ENCODE data around the gene PCDHB5.
A peak's percentile ranks its signal among the peaks of the same experiment; 100 is the strongest.
"Not testable (repeated sequence)": the region's sequence is repeated elsewhere in the genome, so short reads cannot be mapped to it uniquely, and the experiment has no call there.

PCDHB5 gene

GRCh38 chr5:141135030-141135717 lies at the start of gene PCDHB5:
TSS of gene PCDHB5 (plus strand) at chr5:141135206. CDS start at chr5:141135435, 229 bp downstream.
- DNase-seq (ENCODE audit: low spot score), result peak; percentile 53

- peak; percentile 75 for DNase-seq (ENCODE audit: low spot score)
Observed at GRCh38 chr5:141094481-141095262, 40.3 kb upstream of the PCDHB5 start, which contains the start of gene PCDHB2. TSS of gene PCDHB2 (plus strand) at chr5:141094615. CDS start at chr5:141094791, 176 bp downstream.

- DNase-seq (ENCODE audit: low spot score), result no peak
Observed at GRCh38 chr5:141095263-141095641, 39.8 kb upstream of the PCDHB5 start.

GRCh38 chr5:141096181-141096580 lies 38.8 kb upstream of the PCDHB5 start:
- not testable (repeated sequence) for DNase-seq (ENCODE audit: low spot score)

GRCh38 chr5:141096586-141096985 lies 38.4 kb upstream of the PCDHB5 start:
- not testable (repeated sequence) for DNase-seq (ENCODE audit: low spot score)

GRCh38 chr5:141100243-141100805 lies 34.7 kb upstream of the PCDHB5 start, which contains the start of gene PCDHB3:
TSS of gene PCDHB3 (plus strand) at chr5:141100473. CDS start at chr5:141100650, 177 bp downstream.
- peak; percentile 70 for DNase-seq (ENCODE audit: low spot score)

GRCh38 chr5:141101059-141101458 lies 33.9 kb upstream of the PCDHB5 start:
- no peak for DNase-seq (ENCODE audit: low spot score)

GRCh38 chr5:141102070-141102469 lies 32.9 kb upstream of the PCDHB5 start:
- not testable (repeated sequence) for DNase-seq (ENCODE audit: low spot score)

- not testable (repeated sequence) for DNase-seq (ENCODE audit: low spot score)
Observed at GRCh38 chr5:141102471-141102870, 32.5 kb upstream of the PCDHB5 start.

GRCh38 chr5:141105350-141105749 lies 29.7 kb upstream of the PCDHB5 start:
- DNase-seq (ENCODE audit: low spot score), result no peak

- DNase-seq (ENCODE audit: low spot score), result no peak
Observed at GRCh38 chr5:141119250-141119649, 15.8 kb upstream of the PCDHB5 start.

- no peak for DNase-seq (ENCODE audit: low spot score)
Observed at GRCh38 chr5:141121563-141121962, 13.4 kb upstream of the PCDHB5 start, which contains the start of gene PCDHB4. TSS of gene PCDHB4 (plus strand) at chr5:141121818. CDS start at chr5:141121999, 181 bp downstream.

- no peak for DNase-seq (ENCODE audit: low spot score)
Observed at GRCh38 chr5:141121985-141122384, 13.0 kb upstream of the PCDHB5 start.

GRCh38 chr5:141123396-141124135 lies 11.4 kb upstream of the PCDHB5 start:
- not testable (repeated sequence) for DNase-seq (ENCODE audit: low spot score)

GRCh38 chr5:141127305-141127704 lies 7.7 kb upstream of the PCDHB5 start:
- DNase-seq (ENCODE audit: low spot score), result no peak

- no peak for DNase-seq (ENCODE audit: low spot score)
Observed at GRCh38 chr5:141135718-141136266, 786 bp downstream of the PCDHB5 start.

GRCh38 chr5:141137346-141137745 lies 2.3 kb downstream of the PCDHB5 start:
- not testable (repeated sequence) for DNase-seq (ENCODE audit: low spot score)

GRCh38 chr5:141149812-141150211 lies 14.8 kb downstream of the PCDHB5 start, which contains the start of gene PCDHB6:
TSS of gene PCDHB6 (plus strand) at chr5:141150057. CDS start at chr5:141150258, 201 bp downstream.
- DNase-seq (ENCODE audit: low spot score), result peak; percentile 36

GRCh38 chr5:141150224-141150992 lies 15.4 kb downstream of the PCDHB5 start:
- no peak for DNase-seq (ENCODE audit: low spot score)

- no peak for DNase-seq (ENCODE audit: low spot score)
Observed at GRCh38 chr5:141150993-141151325, 16.0 kb downstream of the PCDHB5 start.

GRCh38 chr5:141151632-141152031 lies 16.6 kb downstream of the PCDHB5 start:
- DNase-seq (ENCODE audit: low spot score), result not testable (repeated sequence)
